ENCODE results near the gene DISP2. TPM values are rescaled to one million over a fixed set of nuclear protein-coding genes. Genes with fewer than 3 reads are reported as not detected.

DISP2 gene
- total RNA-seq, 1 experiment from 2014 or later = 1.3 TPM

DNA sequence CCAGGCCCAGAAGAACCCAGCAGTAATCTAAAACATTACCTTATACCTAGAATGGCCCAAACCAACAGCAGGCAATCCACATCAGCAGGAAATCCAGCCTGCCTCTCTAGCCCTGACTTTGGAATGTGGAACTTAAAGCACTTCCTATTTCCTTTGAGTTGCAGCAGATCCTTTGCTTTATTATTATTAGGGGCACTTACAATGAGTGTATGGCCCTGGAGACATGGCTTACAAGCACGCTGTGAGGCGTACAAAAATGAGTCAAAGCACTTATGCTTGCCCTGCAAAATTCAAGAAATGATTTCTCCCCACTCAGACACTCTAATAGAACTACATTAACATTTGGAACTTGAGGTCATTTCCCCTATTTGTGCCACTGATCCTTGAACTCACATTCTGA is 15.0 kb downstream of the DISP2 start:
- no peak overlapping the region for H2AFZ ChIP-seq (ENCODE audit: low read length)
- no peak overlapping the region for H3K23ac ChIP-seq (ENCODE audit: insufficient read length, low read depth, low read length)
- no peak overlapping the region for H2BK5ac ChIP-seq (ENCODE audit: insufficient read length, low read length)
- no peak overlapping the region for H3K14ac ChIP-seq (ENCODE audit: insufficient read depth, low read length)
- Mint-ChIP-seq H3K27ac (no peak overlapping the region), H3K36me3 (ENCODE audit: insufficient read depth in 1 of 3, low read depth in 3 of 3) (no peaks in the 10 kb centered on the region; a peak in 1 of 7 replicates), H3K4me3 (no peak overlapping the region), H3K27me3 (ENCODE audit: low read depth) (peaks cover 24% of the 10 kb centered on the region), H3K4me1 (peaks cover 18 to 19% of the 10 kb centered on the region in 2 experiments), H3K9me3 (peaks cover 0 to 2% of the 10 kb centered on the region in 2 experiments; a peak in 1 of 5 replicates)
- no peak overlapping the region for H4K8ac ChIP-seq (replicated peaks; ENCODE audit: insufficient read length, low read depth, low read length)
- no peaks in the 10 kb centered on the region for H4K20me1 ChIP-seq (ENCODE audit: control insufficient read depth, insufficient read depth, insufficient read length)
- no peak overlapping the region for H3K18ac ChIP-seq (ENCODE audit: insufficient read length, low read depth, low read length)
- no peak for DNase-seq
- no peak overlapping the region for H4K91ac ChIP-seq (ENCODE audit: insufficient read length, low read depth, low read length)
- no CpG with 5 or more reads among the region's 2 CpGs for WGBS (ENCODE audit: extremely low coverage, insufficient read length, low lambda C conversion rate)
- H3K56ac ChIP-seq (ENCODE audit: insufficient read length, low read depth, low read length) = no peak overlapping the region
- H3K27ac ChIP-seq (ENCODE audit: insufficient read length, low read depth, low read length) = no peak overlapping the region
- H2BK15ac ChIP-seq (ENCODE audit: low read depth, low read length) = no peak overlapping the region
- TF ChIP-seq, protein P1, sequence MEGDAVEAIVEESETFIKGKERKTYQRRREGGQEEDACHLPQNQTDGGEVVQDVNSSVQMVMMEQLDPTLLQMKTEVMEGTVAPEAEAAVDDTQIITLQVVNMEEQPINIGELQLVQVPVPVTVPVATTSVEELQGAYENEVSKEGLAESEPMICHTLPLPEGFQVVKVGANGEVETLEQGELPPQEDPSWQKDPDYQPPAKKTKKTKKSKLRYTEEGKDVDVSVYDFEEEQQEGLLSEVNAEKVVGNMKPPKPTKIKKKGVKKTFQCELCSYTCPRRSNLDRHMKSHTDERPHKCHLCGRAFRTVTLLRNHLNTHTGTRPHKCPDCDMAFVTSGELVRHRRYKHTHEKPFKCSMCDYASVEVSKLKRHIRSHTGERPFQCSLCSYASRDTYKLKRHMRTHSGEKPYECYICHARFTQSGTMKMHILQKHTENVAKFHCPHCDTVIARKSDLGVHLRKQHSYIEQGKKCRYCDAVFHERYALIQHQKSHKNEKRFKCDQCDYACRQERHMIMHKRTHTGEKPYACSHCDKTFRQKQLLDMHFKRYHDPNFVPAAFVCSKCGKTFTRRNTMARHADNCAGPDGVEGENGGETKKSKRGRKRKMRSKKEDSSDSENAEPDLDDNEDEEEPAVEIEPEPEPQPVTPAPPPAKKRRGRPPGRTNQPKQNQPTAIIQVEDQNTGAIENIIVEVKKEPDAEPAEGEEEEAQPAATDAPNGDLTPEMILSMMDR (conservative IDR thresholded peaks at IDR 0.05) = no peak
- H4K5ac ChIP-seq (ENCODE audit: insufficient read length, low read depth, low read length) = no peak overlapping the region
- no peaks in the 10 kb centered on the region for H3K9me3 ChIP-seq (ENCODE audit: control insufficient read depth, low read depth, low read length)
- no peak overlapping the region for H2AK5ac ChIP-seq (ENCODE audit: insufficient read length, low read length)
- H2BK12ac ChIP-seq (ENCODE audit: insufficient read length, low read depth, low read length) = no peak overlapping the region
- no peak overlapping the region for H2BK20ac ChIP-seq (ENCODE audit: low read depth, low read length, poor library complexity, severe bottlenecking)
- H3K4me1 ChIP-seq (ENCODE audit: insufficient read depth, low read length) = peaks cover 6% of the 10 kb centered on the region; the same call in 1 of the 2 replicates
- H3K23me2 ChIP-seq (ENCODE audit: insufficient read length, low read depth, low read length, poor library complexity, severe bottlenecking) = no peaks in the 10 kb centered on the region
- no peaks in the 10 kb centered on the region for H3K79me1 ChIP-seq (ENCODE audit: insufficient read depth, low read depth, low read length, poor library complexity, severe bottlenecking)
- H3K79me2 ChIP-seq (ENCODE audit: insufficient read depth, low read length) = no peaks in the 10 kb centered on the region
- H3T11ph ChIP-seq (ENCODE audit: low read length) = no peak overlapping the region
- H3K9ac ChIP-seq (ENCODE audit: extremely low read depth, insufficient read length, low read length) = no peak overlapping the region
- H2BK120ac ChIP-seq (ENCODE audit: low read depth, low read length, poor library complexity, severe bottlenecking) = no peak overlapping the region
- no peaks in the 10 kb centered on the region; the same call in 1 of the 2 replicates for H3K27me3 ChIP-seq (ENCODE audit: insufficient read depth, low read length)
- no peak overlapping the region for H3K4ac ChIP-seq (ENCODE audit: low read depth, low read length)
- H3K4me2 ChIP-seq (ENCODE audit: insufficient read depth, insufficient read length, low read length) = no peak overlapping the region
